ENCODE data around the gene NSUN7.

The NSUN7 gene

GRCh38 chr4:40739347-40739746, 10.4 kb upstream of the NSUN7 start:
- ChIA-PET POLR2A (no interaction called here), CTCF (interaction anchor here (0.5 to 0.6 kb wide), 2 partner anchors 80 to 112 kb away, joined by 3 read pairs; no protein-coding TSS in a partner anchor)
- Histone ChIP-seq H3K36me3 (ENCODE audit: control insufficient read depth in 2 of 2, insufficient read depth in 1 of 2, low read length in 2 of 2) (no peaks in the 10 kb centered on the region), H3K9me3 (ENCODE audit: control insufficient read depth, insufficient read depth, low read depth, low read length) (no peaks in the 10 kb centered on the region), H3K4me3 (ENCODE audit: low read depth, low read length) (no peak overlapping the region), H3K27ac (ENCODE audit: extremely low read depth, low read depth, low read length) (no peak overlapping the region), H3K4me1 (ENCODE audit: control insufficient read depth, insufficient read depth, low read length) (no peaks in the 10 kb centered on the region)
- TF ChIP-seq KLF8 (tag by site-specific recombination; IDR thresholded peaks at IDR 0.05), result no peak
- no peak for TF ChIP-seq ZNF274 (IDR thresholded peaks at IDR 0.05; ENCODE audit: low read length)
- TF ChIP-seq ZNF274 (tag by site-specific recombination; IDR thresholded peaks at IDR 0.05; ENCODE audit: borderline replicate concordance), result no peak
- TF ChIP-seq ZBTB20 (tag by site-specific recombination; IDR thresholded peaks at IDR 0.05), result no peak
- TF ChIP-seq ZBTB10 (tag by site-specific recombination; IDR thresholded peaks at IDR 0.05), result no peak
- no peak for TF ChIP-seq ZNF548 (tag by site-specific recombination; IDR thresholded peaks at IDR 0.05)
- no peak for TF ChIP-seq ZNF16 (tag by site-specific recombination; IDR thresholded peaks at IDR 0.05; ENCODE audit: low read depth)
- no peak for TF ChIP-seq ZNF2 (tag by site-specific recombination; IDR thresholded peaks at IDR 0.05)
- TF ChIP-seq SCRT2 (tag by site-specific recombination; IDR thresholded peaks at IDR 0.05), result no peak
- no peak for TF ChIP-seq ZNF341 (tag by site-specific recombination; IDR thresholded peaks at IDR 0.05; ENCODE audit: low read depth)
- TF ChIP-seq PRDM4 (tag by site-specific recombination; IDR thresholded peaks at IDR 0.05), result no peak
- no peak for TF ChIP-seq TCF7L2 (IDR thresholded peaks at IDR 0.05; ENCODE audit: borderline replicate concordance, low read depth, low read length)
- TF ChIP-seq ZNF560 (tag by site-specific recombination; IDR thresholded peaks at IDR 0.05; ENCODE audit: borderline replicate concordance), result no peak
- no peak for TF ChIP-seq ZNF837 (tag by site-specific recombination; IDR thresholded peaks at IDR 0.05)
- TF ChIP-seq ZNF239 (tag by site-specific recombination; IDR thresholded peaks at IDR 0.05), result no peak
- no peak for TF ChIP-seq MEIS1 (CRISPR knock-in tag; IDR thresholded peaks at IDR 0.05; ENCODE audit: borderline replicate concordance)
- TF ChIP-seq ZNF747 (tag by site-specific recombination; IDR thresholded peaks at IDR 0.05), result no peak
- no peak for TF ChIP-seq FEZF1 (tag by site-specific recombination; IDR thresholded peaks at IDR 0.05)
- TF ChIP-seq PRDM10 (tag by site-specific recombination; IDR thresholded peaks at IDR 0.05), result no peak
- TF ChIP-seq HOXC10 (CRISPR knock-in tag; IDR thresholded peaks at IDR 0.05), result no peak
